GM18502 (cell line): Measurements from ENCODE around the gene TAB3.
A peak's percentile ranks its signal among the peaks of the same experiment; 100 is the strongest.
"Not testable (repeated sequence)": the region's sequence is repeated elsewhere in the genome, so short reads cannot be mapped to it uniquely, and the experiment has no call there.

Source experiments
- ATAC-seq: cut with Tn5 transposase; IDR thresholded peaks from one replicate; pipeline ENCODE4 v1.9.1; 2021; ENCODE audit warnings: mild to moderate bottlenecking; ENCODE audit not compliant: unreplicated experiment, poor library complexity

TAB3 gene

DNA sequence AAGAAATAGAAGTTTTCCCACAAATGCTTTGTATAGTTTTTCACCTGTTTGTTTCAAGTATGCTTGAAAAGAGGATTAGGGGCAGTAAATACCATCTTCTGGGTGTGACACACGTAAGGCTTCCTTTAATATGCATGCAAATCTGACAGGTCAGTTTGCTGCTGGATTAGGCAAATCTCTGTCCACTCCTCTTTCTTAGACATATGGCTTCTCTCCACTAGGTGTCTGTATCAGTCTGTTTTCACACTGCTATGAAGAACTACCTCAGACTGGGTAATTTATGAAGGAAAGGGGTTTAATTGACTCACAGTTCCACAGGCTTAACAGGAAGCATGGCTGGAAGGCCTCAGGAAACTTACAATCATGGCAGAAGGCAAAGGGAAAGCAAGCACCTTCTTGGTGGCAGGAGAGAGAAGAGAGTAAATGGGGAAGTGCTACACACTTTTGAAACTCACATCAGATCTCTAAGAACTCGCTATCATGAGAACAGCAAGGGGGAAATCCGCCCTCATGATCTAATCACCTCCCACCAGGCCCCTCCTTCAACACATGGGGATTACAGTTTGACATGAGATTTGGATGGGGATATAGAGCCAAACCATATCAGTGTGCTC lies 66.9 kb downstream of the TAB3 start:
- ATAC-seq, result peak; percentile 87

GRCh38 chrX:30821116-30821515 lies 67.9 kb downstream of the TAB3 start:
- ATAC-seq, result no peak

DNA sequence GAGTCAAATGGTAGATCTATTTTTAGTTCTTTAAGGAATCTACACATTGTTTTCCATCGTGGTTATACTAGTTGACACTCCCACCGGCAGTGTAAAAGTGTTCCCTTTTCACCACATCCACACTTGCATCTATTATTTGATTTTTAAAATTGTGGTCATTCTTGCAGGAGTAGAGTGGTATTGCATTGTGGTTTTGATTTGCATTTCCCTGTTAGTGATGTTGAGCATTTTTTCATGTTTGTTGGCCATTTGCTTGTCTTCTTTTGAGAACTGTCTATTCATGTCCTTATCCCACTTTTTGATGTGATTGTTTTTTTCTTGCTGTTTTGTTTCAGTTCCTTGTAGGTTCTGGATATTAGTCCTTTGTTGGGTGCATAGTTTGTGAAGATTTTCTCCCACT lies 70.0 kb downstream of the TAB3 start:
- peak; percentile 49 for ATAC-seq

- ATAC-seq, result no peak
Measured at GRCh38 chrX:30816079-30816478, 73.0 kb downstream of the TAB3 start.

GRCh38 chrX:30814978-30815377 lies 74.1 kb downstream of the TAB3 start:
- ATAC-seq, result no peak

DNA sequence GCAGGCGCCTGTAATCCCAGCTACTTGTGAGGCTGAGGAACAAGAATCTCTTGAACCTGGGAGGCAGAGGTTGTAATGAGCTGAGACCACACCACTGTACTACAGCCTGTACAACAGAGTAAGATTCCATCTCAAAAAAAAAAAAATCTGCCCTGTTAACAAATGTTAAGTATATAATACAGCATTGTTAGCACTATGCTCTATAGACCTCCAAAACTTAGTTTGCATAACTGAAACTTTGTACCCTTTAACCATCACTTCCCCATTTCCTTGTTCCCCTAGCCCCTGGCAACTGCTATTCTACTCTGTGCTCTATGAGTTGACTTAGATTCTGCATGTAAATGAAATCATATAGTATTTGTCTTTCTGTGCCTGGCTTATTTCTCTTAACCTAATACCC lies 76.7 kb downstream of the TAB3 start:
- ATAC-seq, result peak; percentile 99

DNA sequence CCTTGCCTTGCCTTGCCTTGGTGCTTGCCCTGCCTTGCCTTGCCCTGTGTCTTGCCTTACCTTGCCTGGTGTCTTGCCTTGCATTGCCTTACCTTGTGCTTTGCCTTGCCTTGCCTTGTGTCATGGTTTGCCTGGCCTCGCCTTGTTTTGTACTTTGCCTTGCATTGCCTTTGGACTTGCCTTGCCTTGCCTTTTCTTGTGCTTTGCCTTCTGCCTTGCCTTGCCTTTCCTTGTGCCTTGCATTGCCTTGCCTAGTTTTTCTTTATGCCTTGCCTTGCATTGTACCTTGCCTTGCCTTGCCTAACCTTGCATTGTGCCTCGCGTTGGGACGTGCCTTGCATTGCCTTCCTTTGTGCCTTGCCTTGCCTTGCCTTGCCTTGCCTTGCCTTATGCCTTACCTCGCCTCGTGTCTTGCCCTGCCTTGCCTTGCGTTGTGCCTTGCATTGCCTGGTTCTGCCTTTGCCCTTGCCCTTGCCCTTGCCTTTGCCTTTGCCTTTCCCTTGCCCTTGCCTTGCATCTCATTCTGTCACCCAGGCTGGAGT lies 82.8 kb downstream of the TAB3 start:
- ATAC-seq, result no peak

- no peak for ATAC-seq
Measured at GRCh38 chrX:30804462-30804861, 84.6 kb downstream of the TAB3 start.

DNA sequence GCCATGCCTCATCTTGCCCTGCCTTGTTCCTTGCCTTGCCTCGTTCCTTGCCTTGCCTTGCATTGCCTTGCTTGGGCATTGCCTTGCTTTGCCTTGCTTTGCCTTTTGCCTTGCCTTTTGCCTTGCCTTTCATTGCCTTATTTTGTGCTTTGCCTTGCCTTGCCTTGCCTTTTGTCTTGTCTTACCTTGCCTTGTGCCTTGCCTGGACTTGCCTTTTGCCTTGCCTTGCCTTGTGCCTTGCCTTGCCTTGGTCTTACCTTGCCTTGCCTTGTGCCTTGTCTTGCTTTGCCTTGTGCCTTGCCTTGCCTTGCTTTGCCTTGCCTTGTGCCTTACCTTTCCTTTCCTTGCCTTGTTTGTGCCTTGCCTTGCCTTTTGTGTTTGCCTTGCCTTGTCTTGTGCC lies 88.2 kb downstream of the TAB3 start:
- ATAC-seq, result no peak

DNA sequence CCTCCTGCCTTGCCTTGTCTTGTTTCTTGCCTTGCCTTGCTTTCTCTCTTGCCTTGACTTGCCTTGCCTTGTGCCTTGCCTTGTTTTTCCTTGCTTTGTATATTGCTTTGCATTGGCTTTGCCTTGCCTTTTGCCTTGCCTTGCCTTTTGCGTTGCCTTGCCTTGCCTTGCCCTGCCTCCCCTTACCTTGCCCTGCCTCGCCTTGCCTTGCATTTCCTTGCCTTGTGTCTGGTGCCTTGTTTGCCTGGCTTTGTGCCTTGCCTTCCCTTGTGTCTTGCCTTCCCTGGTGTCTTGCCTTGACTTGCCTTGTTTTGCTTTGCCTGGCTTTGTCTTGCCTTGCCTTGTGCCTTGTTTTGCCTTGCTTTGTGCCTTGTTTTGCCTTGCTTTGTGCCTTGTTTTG lies 89.7 kb downstream of the TAB3 start:
- no peak for ATAC-seq

DNA sequence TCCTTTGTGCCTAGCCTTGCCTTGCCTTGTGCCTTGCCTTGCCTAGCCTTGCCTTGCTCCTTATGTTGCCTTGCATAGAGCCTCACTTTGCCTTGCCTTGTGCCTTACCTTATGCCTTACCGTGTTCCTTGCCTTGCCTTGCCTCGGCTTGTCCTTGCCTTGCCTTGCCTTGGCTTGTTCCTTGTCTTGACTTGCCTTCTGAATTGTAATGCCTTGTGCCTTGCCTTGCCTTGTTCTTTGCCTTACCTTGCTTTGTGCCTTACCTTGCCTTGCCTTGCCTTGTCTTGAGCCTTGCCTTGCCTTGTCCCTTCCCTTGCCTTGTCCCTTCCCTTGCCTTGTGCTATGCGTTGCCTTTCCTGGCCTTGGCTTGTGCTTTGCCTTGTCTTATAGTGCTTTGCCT lies 90.2 kb downstream of the TAB3 start:
- ATAC-seq, result no peak

DNA sequence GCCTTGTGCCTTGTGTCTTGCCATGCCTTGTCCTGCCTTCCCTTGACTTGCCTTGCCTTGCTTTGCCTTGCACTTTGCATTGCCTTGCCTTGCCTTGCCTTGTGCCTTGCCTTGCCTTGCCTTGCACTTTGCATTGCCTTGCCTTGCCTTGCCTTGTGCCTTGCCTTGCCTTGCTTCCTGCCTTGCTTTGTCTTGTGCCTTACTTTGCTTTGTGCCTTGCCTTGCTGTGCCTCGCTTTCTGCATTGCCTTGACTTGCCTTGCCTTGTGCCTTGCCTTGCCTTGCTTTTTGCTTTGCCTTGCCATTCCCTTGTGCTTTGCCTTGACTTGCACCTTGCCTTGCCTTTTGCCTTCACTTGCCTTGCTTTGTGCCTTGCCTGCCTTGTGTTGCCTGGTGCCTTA lies 91.8 kb downstream of the TAB3 start:
- ATAC-seq, result not testable (repeated sequence)

DNA sequence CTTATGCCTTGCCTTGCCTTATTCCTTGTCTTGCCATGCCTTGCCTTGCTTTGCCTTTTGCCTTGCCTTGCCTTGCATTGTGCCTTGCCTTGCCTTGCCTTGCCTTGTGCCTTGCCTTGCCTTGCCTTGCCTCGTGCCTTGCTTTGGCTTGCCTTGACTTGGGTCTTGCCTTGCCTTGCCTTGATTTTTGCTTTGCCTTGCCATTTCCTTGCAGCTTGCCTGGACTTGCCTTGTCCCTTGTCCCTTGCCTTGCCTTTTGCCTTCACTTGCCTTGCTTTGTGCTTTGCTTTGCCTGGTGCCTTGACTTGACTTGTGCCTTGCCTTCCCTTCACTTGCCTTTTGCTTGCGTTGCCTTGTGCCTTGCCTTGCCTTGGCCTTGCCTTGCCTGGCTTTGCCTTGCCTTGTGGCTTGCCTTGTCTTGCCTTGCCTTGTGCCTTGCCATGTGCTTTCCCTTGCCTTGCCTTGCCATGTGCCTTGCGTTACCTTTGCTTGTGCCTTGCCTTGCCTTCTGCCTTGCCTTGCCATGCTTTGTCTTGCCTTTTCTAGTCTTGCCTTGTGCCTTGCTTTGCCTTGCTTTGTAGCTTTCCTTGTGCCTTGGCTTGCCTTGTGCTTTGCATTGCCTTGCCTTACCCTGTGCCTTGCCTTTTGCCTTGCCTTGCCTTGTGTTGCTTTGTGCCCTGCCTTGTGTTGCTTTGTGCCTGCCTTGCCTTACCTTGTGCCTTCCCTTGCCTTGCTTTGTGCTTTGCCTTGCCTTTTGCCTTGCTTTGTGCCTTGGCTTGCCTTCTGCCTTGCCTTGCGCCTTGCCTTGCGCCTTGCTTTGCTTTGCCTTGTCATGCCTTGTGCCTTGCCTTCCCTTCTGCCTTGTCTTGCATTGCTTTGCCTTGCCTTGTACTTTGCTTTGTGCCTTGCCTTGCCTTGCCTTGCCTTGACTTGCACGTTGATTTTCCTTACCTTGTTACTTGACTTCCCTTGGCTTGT lies 92.8 kb downstream of the TAB3 start:
- ATAC-seq, result no peak

DNA sequence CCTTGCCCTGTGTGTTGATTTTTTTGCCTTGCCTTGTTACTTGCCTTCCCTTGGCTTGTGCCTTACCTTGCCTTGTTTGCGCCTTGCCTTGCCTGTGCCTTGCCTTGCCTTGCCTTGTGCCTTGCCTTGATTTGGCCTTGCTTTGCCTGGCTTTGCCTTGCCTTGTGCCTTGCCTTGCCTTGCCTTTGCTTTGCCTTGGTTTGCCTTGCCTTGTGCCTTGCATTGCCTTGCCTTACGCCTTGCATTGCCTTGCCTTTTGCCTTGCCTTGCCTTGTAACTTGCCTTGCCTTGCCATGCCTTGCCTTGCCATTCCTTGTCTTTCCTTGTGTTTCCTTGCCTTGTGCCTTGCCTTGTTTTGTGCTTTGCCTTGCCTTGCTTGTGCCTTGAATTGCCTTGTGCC lies 94.6 kb downstream of the TAB3 start:
- no peak for ATAC-seq

GRCh38 chrX:30793767-30794103 lies 95.3 kb downstream of the TAB3 start:
- no peak for ATAC-seq

- ATAC-seq, result no peak
Measured at GRCh38 chrX:30793075-30793766, 95.8 kb downstream of the TAB3 start.

GRCh38 chrX:30791296-30792278 lies 97.5 kb downstream of the TAB3 start:
- no peak for ATAC-seq

- no peak for ATAC-seq
Measured at GRCh38 chrX:30787012-30787411, 102.0 kb downstream of the TAB3 start.

GRCh38 chrX:30786374-30786773 lies 102.7 kb downstream of the TAB3 start:
- no peak for ATAC-seq
